NCI-H187 (cell line): Measurements from ENCODE around the gene MBOAT1.
"Not testable (repeated sequence)": the region's sequence is repeated elsewhere in the genome, so short reads cannot be mapped to it uniquely, and the experiment has no call there.

Source experiments
- DNase-seq, 2 experiments: peaks; one replicate each; lab custom pipeline; 2025; lab: John Stamatoyannopoulos, UW

Gene MBOAT1

GRCh38 chr6:20172842-20173456, 39.3 kb downstream of the MBOAT1 start:
- no peak for DNase-seq

GRCh38 chr6:20170455-20171148, 41.7 kb downstream of the MBOAT1 start:
- no peak for DNase-seq

- DNase-seq = no peak
Observed at GRCh38 chr6:20169786-20170185, 42.5 kb downstream of the MBOAT1 start.

- DNase-seq = no peak
Observed at GRCh38 chr6:20169119-20169557, 43.1 kb downstream of the MBOAT1 start.

GRCh38 chr6:20168690-20169089, 43.6 kb downstream of the MBOAT1 start:
- no peak for DNase-seq

GRCh38 chr6:20167601-20168000, 44.7 kb downstream of the MBOAT1 start:
- no peak for DNase-seq

- no peak for DNase-seq
Observed at GRCh38 chr6:20166210-20166609, 46.1 kb downstream of the MBOAT1 start.

GRCh38 chr6:20162515-20162914, 49.8 kb downstream of the MBOAT1 start:
- no peak for DNase-seq

GRCh38 chr6:20160541-20161283, 51.6 kb downstream of the MBOAT1 start:
- no peak for DNase-seq

GRCh38 chr6:20159781-20160540, 52.3 kb downstream of the MBOAT1 start:
- no peak for DNase-seq

GRCh38 chr6:20159098-20159497, 53.2 kb downstream of the MBOAT1 start:
- DNase-seq = no peak

- DNase-seq = no peak
Observed at GRCh38 chr6:20158676-20159075, 53.6 kb downstream of the MBOAT1 start.

- DNase-seq = no peak
Observed at GRCh38 chr6:20156824-20157223, 55.4 kb downstream of the MBOAT1 start.

GRCh38 chr6:20154753-20155152, 57.5 kb downstream of the MBOAT1 start:
- no peak for DNase-seq

GRCh38 chr6:20153194-20153593, 59.1 kb downstream of the MBOAT1 start:
- DNase-seq = no peak

GRCh38 chr6:20148433-20148832, 63.8 kb downstream of the MBOAT1 start:
- DNase-seq = no peak

GRCh38 chr6:20147469-20147868, 64.8 kb downstream of the MBOAT1 start:
- no peak for DNase-seq

- DNase-seq = not testable (repeated sequence)
Observed at GRCh38 chr6:20146831-20147230, 65.4 kb downstream of the MBOAT1 start.

- no peak for DNase-seq
Observed at GRCh38 chr6:20146291-20146690, 66.0 kb downstream of the MBOAT1 start.

- DNase-seq = no peak
Observed at GRCh38 chr6:20142866-20143265, 69.4 kb downstream of the MBOAT1 start.

- no peak for DNase-seq
Observed at GRCh38 chr6:20141931-20142330, 70.3 kb downstream of the MBOAT1 start.
